Skeletal muscle satellite cell (primary cell): ENCODE measurements around the gene PSMD12. TPM values are rescaled to one million over a fixed set of nuclear protein-coding genes. Genes with fewer than 3 reads are reported as not detected.
"Not testable (repeated sequence)": the region's sequence is repeated elsewhere in the genome, so short reads cannot be mapped to it uniquely, and the experiment has no call there.

Experiments used
- H3K27me3 ChIP-seq: 2 replicates; pipeline ENCODE4 v1.7.0; 2013; ENCODE audit warnings: low read length; ENCODE audit not compliant: control insufficient read depth, insufficient read depth
- H3K36me3 ChIP-seq: 2 replicates; pipeline ENCODE4 v1.7.0; 2013; ENCODE audit warnings: mild to moderate bottlenecking, control low read depth, low read length; ENCODE audit not compliant: insufficient read depth
- H3K4me1 ChIP-seq: 2 replicates; pipeline ENCODE4 v1.7.0; 2013; ENCODE audit warnings: low read length; ENCODE audit not compliant: control insufficient read depth, insufficient read depth
- H3K4me2 ChIP-seq: 2 replicates; pipeline ENCODE4 v1.7.0; 2013; ENCODE audit warnings: mild to moderate bottlenecking, low read length
- H3K4me3 ChIP-seq: 2 replicates; pipeline ENCODE4 v1.7.0; 2013; ENCODE audit warnings: low read length
- H3K9ac ChIP-seq: 2 replicates; pipeline ENCODE4 v1.7.0; 2013; ENCODE audit warnings: mild to moderate bottlenecking, low read depth, low read length, moderate library complexity
- H3K9me3 ChIP-seq: replicated peaks from 2 replicates; pipeline ENCODE4 v1.7.0; 2013; ENCODE audit warnings: mild to moderate bottlenecking, control low read depth, low read length
- total RNA-seq: library from RNA; depleted of rRNA; stranded (reverse); fragments of >200 nt; gene quantifications from 2 replicates; pipeline ENCODE4 v1.2.3, GENCODE V29; 2012; rRNA removed

PSMD12 gene
- total RNA-seq, result 23.3 and 30.4 TPM in 2 replicates

DNA sequence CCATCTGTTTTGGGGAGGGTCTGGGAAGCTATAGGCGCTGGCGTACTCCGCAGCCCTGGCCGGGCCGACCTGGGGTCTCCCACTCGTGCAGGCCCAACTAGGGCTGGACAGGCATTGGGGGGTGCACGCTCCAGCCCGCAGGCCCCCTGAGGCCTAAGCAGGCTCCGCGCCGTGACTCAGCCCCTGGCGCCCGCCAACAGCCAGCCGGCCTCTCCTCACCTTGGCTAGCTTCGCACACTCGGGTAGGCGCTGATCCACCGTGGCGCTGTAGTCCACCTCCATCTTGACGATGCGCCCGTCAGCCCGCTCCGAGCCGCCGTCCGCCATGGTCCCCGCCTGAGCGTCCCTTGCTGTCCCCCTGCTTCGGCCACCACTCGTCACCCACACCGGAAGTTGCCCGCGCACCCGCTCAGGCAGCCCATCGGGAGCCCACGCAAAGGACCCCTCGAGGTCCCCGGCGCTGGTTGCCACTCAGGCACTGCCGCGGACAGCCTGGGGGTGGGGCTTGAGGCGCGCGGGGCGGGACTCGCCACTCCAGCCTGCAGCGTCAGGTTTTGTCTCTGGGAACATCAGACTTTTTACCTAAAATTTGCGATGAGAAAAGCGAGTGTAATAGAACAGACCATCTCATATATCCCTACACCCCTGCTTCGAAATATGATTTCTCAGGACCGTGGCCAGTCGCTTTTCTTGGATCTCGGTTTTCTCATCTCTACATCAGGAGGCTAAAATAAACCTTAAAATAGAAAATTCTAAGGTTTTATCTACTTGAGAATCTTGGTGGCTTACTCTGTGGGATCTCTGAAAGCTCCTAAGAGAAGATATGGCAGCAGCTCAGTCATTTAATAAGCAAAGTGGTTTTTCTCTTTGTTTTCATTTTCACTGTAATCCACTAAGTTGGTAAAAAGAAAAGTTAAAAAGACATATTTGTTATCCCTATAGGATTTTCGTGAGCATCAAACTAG lies at the start of gene PSMD12:
TSS of gene PSMD12 (minus strand) at position 385 of the 965 bp plus-strand sequence. CDS start at position 327, 58 bp downstream.
- peaks cover 8% of the 10 kb centered on the region for H3K36me3 ChIP-seq
- peak within 1 kb of the TSS; percentile 87 for H3K4me3 ChIP-seq
- peaks cover 20% of the 10 kb centered on the region for H3K4me1 ChIP-seq
- H3K9me3 ChIP-seq, result no peaks in the 10 kb centered on the region
- peak within 1 kb of the TSS; percentile 97 for H3K9ac ChIP-seq
- peak within 1 kb of the TSS; percentile 91 for H3K4me2 ChIP-seq
- no peaks in the 10 kb centered on the region for H3K27me3 ChIP-seq

DNA sequence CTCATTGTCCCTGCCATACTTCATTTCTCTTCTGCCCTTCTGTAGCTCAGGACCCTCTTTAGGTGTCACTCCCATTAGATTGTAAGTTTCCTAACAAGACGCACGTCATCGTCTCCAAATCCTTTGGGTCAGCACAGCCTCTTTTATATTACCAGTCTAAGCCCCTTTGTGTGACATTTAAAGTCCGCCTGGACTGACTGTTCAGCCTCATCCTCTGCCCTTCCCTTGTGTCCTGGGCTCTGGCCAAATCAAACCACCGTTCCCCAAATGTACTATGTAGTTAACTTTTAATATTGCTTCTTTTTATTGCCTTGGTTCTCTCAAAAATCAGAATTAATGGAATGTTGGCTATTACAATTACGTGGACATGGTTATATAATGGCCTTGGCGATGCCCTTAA lies 48.9 kb upstream of the PSMD12 start:
- H3K4me3 ChIP-seq, result no peak overlapping the region
- H3K27me3 ChIP-seq, result no peaks in the 10 kb centered on the region
- no peak overlapping the region for H3K4me2 ChIP-seq
- no peaks in the 10 kb centered on the region for H3K36me3 ChIP-seq
- H3K9ac ChIP-seq, result no peak overlapping the region
- H3K9me3 ChIP-seq, result no peaks in the 10 kb centered on the region
- H3K4me1 ChIP-seq, result no peaks in the 10 kb centered on the region

DNA sequence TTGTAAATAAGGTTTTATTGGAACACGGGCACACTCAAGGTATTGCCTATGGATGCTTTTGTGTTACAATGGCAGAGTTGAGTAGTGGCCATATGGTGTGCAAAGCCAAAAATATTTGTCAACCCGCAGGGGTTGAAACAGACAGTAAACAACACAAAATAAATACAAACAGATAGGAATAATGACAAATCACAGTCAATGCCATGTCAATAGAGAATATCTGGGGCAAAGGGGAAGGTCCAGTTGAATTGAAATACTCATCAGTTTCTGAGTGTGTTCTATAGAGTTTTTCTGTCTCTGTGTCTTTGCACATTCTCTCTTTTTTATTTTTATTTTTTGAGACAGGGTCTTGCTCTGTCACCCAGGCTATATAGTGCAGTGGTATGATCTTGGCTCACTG lies 48.2 kb upstream of the PSMD12 start:
- no peak overlapping the region for H3K4me3 ChIP-seq
- H3K9me3 ChIP-seq, result no peaks in the 10 kb centered on the region
- no peak overlapping the region for H3K4me2 ChIP-seq
- H3K9ac ChIP-seq, result no peak overlapping the region
- H3K4me1 ChIP-seq, result no peaks in the 10 kb centered on the region
- no peaks in the 10 kb centered on the region for H3K36me3 ChIP-seq
- no peaks in the 10 kb centered on the region for H3K27me3 ChIP-seq

DNA sequence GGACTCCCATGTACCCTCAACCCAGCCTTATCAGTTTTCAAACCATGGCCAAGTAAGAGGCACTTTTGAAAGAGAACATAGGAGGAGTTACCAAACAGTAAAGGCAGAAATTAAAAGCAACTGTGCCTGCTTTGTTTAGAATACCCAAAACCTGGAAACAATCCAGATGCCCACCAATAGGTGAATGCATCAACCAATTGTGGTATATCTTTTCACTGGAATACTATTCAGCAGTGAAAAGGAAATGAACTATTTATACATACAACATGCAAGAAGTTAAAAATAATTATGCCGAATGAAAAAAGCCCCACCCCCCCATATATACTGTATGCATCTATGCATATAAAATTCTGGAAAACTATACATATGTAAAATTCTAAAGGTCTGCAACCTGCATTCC lies 47.8 kb upstream of the PSMD12 start:
- Histone ChIP-seq H3K4me3 (no peak overlapping the region), H3K27me3 (no peaks in the 10 kb centered on the region), H3K4me2 (no peak overlapping the region), H3K9ac (no peak overlapping the region), H3K9me3 (no peaks in the 10 kb centered on the region), H3K36me3 (no peaks in the 10 kb centered on the region), H3K4me1 (no peaks in the 10 kb centered on the region)

DNA sequence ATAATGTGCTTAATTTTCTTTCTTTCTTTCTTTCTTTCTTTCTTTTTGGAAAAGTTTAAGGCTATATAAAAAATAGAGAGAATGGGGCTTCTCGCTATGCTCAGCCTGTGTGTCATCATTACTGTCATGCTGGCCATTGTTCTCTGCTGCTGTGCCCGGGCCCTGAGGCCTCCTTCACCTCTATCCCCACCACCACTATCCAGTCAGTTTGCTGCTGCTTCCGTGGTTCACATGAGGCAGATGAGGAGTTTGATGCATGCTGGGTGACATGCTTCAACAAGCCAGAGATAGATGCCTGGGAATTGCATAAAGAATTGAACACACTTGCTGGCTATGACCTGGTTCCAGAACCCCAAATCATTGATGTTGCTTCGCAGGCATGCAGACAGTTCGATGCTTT lies 47.0 kb upstream of the PSMD12 start:
- H3K9ac ChIP-seq, result no peak overlapping the region
- H3K9me3 ChIP-seq, result no peaks in the 10 kb centered on the region
- H3K4me3 ChIP-seq, result no peak overlapping the region
- H3K27me3 ChIP-seq, result no peaks in the 10 kb centered on the region
- H3K4me1 ChIP-seq, result no peaks in the 10 kb centered on the region
- no peak overlapping the region for H3K4me2 ChIP-seq
- H3K36me3 ChIP-seq, result no peaks in the 10 kb centered on the region

DNA sequence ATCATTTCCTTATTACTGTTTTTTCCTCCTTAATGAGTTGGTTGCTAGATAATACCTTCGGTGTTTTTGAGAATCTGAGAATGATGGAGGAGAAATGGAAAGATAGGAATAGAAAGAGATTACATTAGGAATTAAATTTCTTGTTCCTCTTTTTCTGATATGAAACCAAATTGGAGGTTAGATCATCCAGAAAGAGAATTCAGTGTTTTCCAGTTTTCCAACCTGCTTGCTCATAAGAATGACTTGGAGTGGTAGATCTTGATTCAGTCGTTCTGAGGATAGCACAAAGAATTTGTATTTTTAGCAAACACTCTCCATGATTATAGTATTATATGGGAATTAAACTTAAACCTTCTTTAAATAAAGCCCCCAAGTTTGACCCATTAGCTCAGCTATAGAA lies 46.6 kb upstream of the PSMD12 start:
- Histone ChIP-seq H3K4me2 (no peak overlapping the region), H3K4me1 (peaks cover 2% of the 10 kb centered on the region), H3K9me3 (no peaks in the 10 kb centered on the region), H3K4me3 (no peak overlapping the region), H3K27me3 (no peaks in the 10 kb centered on the region), H3K9ac (no peak overlapping the region), H3K36me3 (no peaks in the 10 kb centered on the region)

DNA sequence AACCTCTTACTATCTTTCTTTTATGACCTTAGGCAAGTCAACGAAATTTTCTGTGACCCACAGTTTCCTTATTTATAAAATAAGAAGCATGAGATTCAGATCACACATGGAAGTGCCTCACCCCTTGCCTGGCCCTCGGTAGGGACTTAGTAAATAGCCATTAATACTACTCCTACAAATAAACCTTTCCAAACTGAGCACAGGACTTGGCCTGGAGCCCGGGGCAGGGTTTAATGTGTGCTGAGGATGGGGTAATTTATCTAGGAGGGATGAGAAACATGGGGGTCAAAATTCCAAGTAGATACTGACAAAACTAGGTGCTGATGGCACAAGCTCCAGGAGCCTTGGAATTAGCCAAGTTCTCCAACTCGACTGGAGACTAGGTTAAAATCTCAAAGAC lies 45.7 kb upstream of the PSMD12 start:
- Histone ChIP-seq H3K4me1 (peaks cover 4% of the 10 kb centered on the region), H3K9ac (no peak overlapping the region), H3K4me2 (no peak overlapping the region), H3K36me3 (no peaks in the 10 kb centered on the region), H3K27me3 (no peaks in the 10 kb centered on the region), H3K4me3 (no peak overlapping the region), H3K9me3 (no peaks in the 10 kb centered on the region)

DNA sequence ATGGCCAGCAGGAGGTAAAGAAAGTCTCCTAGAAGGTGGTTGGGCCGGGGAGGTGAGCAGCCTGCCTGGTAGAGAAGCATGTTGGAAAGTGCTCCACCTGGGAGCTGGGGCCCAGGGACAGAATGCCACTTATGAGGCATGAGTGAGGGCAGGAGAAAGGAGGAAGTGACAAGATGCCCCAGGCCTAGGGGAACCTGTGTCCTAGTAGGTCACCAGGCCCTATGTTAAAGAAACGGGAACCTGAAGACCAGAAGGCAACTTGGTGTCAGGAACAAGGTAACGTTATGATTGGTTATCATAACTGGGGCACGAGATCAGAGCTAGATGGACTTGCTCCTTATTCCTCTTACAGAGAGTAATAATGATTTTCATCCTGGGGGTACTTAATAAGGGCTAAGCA lies 45.0 kb upstream of the PSMD12 start:
- peaks cover 4% of the 10 kb centered on the region for H3K4me1 ChIP-seq
- H3K4me3 ChIP-seq, result no peak overlapping the region
- H3K27me3 ChIP-seq, result no peaks in the 10 kb centered on the region
- no peak overlapping the region for H3K4me2 ChIP-seq
- no peak overlapping the region for H3K9ac ChIP-seq
- H3K9me3 ChIP-seq, result no peaks in the 10 kb centered on the region
- H3K36me3 ChIP-seq, result no peaks in the 10 kb centered on the region

DNA sequence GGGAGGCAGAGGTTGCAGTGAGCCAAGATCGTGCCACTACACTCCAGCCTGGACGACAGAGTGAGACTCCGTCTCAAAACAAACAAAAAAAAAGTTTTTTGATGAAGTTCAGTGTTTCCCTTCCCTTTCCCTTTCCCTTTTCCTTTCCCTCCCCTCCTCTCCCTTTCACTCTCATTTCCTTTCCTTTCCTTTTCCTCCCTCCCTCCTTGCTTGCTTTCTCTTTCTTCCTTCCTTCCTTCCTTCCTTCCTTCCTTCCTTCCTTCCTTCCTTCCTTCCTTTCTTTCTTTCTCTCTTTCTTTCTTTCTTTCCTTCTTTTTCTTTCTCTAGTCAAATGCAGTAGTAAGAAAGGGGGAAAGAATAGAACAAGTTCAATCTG lies 42.1 kb upstream of the PSMD12 start:
- H3K9me3 ChIP-seq, H3K4me1 ChIP-seq, H3K27me3 ChIP-seq, H3K36me3 ChIP-seq, H3K9ac ChIP-seq, H3K4me2 ChIP-seq, H3K4me3 ChIP-seq: not testable (repeated sequence)

DNA sequence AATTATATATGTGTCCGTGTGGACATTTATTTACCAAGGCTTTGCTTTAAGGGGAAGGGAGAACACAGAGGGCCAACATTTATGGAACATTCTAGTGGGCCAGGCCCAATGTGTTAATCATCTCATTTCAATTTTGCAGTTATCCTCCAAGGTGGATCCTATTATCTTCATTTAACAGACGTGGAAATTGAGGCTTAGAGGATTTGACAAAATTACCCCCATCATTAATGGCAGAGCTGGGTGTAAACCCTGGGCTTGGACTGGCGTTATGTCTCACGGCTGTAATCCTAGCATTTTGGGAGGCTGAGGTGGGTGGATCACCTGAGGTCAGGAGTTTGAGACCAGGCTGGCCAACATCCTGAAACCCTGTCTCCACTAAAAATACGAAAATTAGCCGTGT lies 37.1 kb upstream of the PSMD12 start:
- Histone ChIP-seq H3K4me2 (no peak overlapping the region), H3K4me3 (no peak overlapping the region), H3K27me3 (no peaks in the 10 kb centered on the region), H3K36me3 (no peaks in the 10 kb centered on the region), H3K9me3 (no peaks in the 10 kb centered on the region), H3K4me1 (peaks cover 13% of the 10 kb centered on the region), H3K9ac (no peak overlapping the region)

DNA sequence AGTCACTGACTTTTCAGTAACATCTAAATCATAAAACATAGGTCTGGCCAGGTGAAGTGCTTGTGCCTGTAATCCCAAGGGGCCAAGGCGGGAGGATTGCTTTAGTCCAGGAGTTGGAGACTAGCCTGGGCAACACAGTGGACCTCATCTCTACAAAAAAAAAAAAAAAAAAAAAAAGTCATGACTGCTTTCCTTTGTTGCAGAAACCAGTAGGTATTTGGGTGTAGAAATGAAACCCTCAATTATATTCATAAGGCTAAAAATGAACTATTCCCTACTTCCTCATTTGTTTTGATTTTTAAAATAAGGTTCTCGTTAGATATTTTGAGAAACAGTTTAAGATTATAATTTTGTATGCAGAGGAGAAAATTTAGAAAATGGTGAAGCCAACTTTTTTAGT lies 36.7 kb upstream of the PSMD12 start:
- no peaks in the 10 kb centered on the region for H3K27me3 ChIP-seq
- H3K4me3 ChIP-seq, result no peak overlapping the region
- no peak overlapping the region for H3K4me2 ChIP-seq
- no peak overlapping the region for H3K9ac ChIP-seq
- no peaks in the 10 kb centered on the region for H3K36me3 ChIP-seq
- H3K9me3 ChIP-seq, result no peaks in the 10 kb centered on the region
- peaks cover 13% of the 10 kb centered on the region for H3K4me1 ChIP-seq
